BJ (cell line): ENCODE results near the gene ZEB2. TPM values are rescaled to one million over a fixed set of nuclear protein-coding genes. Genes with fewer than 3 reads are reported as not detected.

Source experiments
- CTCF ChIA-PET: fragments of 350-600 bp; formaldehyde crosslinking; extraction: SDS; loops from one replicate; lab custom pipeline; 2021; ENCODE audit warnings: antibody characterized with exemption, inconsistent platforms; lab: Yijun Ruan, JAX
- POLR2A ChIA-PET: fragments of 300-600 bp; sonication (Branson Sonifier 250); formaldehyde crosslinking; extraction: SDS; loops from one replicate; lab custom pipeline; 2021; ENCODE audit warnings: antibody characterized with exemption; lab: Charles Lee
- DNase-seq: peaks from one replicate; pipeline ENCODE4 v3.0.0-alpha.2; 2011; ENCODE audit warnings: low read depth
- H3K27me3 ChIP-seq: 2 replicates; pipeline ENCODE4 v1.6.0; 2011; ENCODE audit warnings: low read length; ENCODE audit not compliant: control insufficient read depth, insufficient read depth
- H3K36me3 ChIP-seq: 2 replicates; pipeline ENCODE4 v1.5.1; 2011; ENCODE audit warnings: low read length; ENCODE audit not compliant: control insufficient read depth, insufficient read depth
- H3K4me3 ChIP-seq: 2 replicates; pipeline ENCODE4 v1.5.1; 2011; ENCODE audit warnings: low read depth, mild to moderate bottlenecking, control low read depth, low read length
- polyA plus RNA-seq: library from polyadenylated mRNA; depleted of rRNA; stranded (reverse); fragments of >200 nt; gene quantifications from 2 replicates; pipeline ENCODE4 v1.2.3, GENCODE V29; 2011
- TF ChIP-seq, protein P1 (sequence below): IDR thresholded peaks from 2 replicates; pipeline ENCODE4 v1.5.1; 2011; ENCODE audit warnings: low read depth, mild to moderate bottlenecking, control low read depth, inconsistent platforms, low read length, moderate library complexity; ENCODE audit not compliant: insufficient read depth

ZEB2 gene
- polyA plus RNA-seq, 1 experiment: 60.2 TPM

DNA sequence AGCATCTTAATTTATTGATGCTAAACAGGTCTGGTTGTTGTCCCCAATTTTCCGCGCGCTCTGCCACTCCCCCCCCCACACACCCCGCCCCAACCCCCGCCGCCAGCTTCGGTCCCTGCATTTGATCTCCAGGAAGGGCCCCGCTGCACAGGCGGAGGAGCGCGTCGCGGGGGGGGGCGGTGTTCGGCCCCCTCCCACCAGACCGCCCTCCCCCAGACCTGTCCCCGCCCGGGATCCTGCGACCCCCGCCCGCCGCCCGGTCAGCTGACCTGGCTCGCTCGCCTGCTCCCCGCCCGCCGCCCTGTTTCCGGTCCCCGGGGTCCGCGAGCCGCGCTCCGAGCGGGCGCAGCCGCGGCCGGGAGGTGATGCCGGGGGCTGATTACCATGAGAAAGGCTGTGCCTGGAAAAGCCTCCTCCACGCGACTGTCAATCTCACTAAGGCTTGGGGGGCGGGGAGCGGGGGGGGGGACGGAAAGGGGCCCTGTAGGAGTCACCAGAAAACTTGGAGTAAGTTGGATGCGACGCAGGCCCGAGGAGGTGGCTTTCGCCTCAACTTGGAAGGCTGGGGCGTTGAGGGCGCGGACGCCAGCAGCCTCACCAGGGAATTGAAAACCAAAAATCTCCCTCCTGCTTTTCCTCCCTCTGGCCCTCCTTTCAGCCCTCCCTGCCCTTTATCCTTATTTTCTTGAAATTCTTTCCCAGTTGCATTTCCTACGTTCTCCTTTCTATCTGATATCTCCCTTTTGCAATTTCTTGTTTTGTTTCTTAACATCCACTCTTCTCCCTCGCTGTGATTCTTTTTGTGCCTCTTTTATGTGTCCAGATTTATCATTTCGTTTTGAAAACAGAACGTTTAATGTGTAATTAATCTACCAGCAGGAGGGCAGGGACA, 4.4 kb upstream of the ZEB2 start:
- TF ChIP-seq, protein P1, sequence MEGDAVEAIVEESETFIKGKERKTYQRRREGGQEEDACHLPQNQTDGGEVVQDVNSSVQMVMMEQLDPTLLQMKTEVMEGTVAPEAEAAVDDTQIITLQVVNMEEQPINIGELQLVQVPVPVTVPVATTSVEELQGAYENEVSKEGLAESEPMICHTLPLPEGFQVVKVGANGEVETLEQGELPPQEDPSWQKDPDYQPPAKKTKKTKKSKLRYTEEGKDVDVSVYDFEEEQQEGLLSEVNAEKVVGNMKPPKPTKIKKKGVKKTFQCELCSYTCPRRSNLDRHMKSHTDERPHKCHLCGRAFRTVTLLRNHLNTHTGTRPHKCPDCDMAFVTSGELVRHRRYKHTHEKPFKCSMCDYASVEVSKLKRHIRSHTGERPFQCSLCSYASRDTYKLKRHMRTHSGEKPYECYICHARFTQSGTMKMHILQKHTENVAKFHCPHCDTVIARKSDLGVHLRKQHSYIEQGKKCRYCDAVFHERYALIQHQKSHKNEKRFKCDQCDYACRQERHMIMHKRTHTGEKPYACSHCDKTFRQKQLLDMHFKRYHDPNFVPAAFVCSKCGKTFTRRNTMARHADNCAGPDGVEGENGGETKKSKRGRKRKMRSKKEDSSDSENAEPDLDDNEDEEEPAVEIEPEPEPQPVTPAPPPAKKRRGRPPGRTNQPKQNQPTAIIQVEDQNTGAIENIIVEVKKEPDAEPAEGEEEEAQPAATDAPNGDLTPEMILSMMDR: no peak
- DNase-seq: no peak
- POLR2A ChIA-PET: no interaction called here
- Histone ChIP-seq H3K27me3 (no peaks in the 10 kb centered on the region), H3K36me3 (no peaks in the 10 kb centered on the region), H3K4me3 (peak overlapping the region; percentile 49)
- CTCF ChIA-PET: interaction anchor here (0.6 to 0.9 kb wide), 3 partner anchors 12 to 996 kb away, joined by 3 to 5 read pairs (median 3); no protein-coding TSS in a partner anchor

DNA sequence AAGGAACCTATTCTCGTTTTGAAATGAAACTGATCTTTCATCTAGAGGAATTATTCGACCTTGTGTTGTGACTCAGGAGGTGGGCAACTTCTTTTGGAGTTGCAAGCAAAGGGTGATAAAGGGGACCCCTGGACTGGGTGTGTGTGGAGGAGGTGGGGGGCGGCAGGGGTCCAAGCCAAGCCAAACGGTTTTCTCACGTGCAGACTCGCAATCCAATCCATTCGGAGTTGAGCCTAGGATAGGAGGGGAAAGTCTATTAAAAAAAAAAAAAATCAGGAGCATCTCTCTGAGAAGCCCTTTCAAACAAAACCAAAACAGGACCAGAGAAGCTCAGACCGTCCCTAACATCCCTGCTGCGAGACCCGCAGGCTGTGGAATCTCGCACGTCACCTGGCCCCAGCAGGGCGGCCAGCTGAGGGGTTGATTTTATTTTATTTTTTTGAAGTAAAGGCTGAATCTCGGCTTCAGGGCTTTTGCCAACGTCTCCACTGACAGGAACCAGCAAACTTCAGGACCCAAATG, 3.7 kb upstream of the ZEB2 start:
- TF ChIP-seq, protein P1: no peak
- ChIA-PET POLR2A (interaction anchor here (0.6 kb wide), 1 partner anchor 166 kb away, joined by 6 read pairs; no protein-coding TSS in a partner anchor), CTCF (interaction anchor here (0.6 to 0.9 kb wide), 4 partner anchors 12 to 995 kb away, joined by 3 to 5 read pairs (median 3); no protein-coding TSS in a partner anchor)
- H3K27me3 ChIP-seq: no peaks in the 10 kb centered on the region
- no peaks in the 10 kb centered on the region for H3K36me3 ChIP-seq
- DNase-seq: no peak
- H3K4me3 ChIP-seq: peak overlapping the region; percentile 49

DNA sequence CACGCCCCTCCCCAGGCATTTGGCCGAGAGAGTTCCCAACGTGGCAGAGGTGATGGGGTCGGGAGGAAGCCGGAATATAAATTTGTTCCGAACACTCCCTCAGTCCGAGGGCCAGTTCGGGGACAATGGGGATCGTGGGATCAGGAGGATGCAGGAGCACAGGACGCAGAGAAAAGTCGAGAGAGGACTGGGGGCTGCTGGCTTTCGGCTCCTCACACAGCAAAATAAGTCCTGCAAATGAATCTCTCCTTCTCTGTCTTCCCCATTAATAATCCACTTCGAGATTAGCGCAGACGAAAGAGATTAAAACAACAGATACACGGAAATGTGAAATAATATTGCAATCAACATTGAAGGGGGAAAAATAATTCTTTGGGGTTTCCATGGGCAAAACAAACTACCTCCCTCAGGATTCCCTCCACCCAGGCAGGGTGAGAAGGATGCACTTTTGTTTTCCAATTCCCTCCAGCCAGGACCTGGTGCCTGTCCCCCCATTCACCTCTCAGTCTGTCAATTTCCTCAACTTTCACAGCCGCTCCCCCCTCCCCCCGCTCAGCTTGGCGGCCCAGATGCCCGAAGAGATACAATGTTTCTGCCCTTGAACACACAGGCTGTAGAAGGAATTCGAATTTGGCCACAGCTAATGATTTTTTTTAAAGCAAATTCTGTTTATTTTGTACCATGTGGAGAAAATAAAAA, 3.1 kb upstream of the ZEB2 start:
- peak overlapping the region; percentile 49 for H3K4me3 ChIP-seq
- CTCF ChIA-PET: interaction anchor here (0.7 to 2.2 kb wide), 4 partner anchors 13 to 1230 kb away, joined by 3 to 5 read pairs (median 4); no protein-coding TSS in a partner anchor
- no peaks in the 10 kb centered on the region for H3K27me3 ChIP-seq
- no peaks in the 10 kb centered on the region for H3K36me3 ChIP-seq
- POLR2A ChIA-PET: interaction anchor here (0.6 kb wide), 1 partner anchor 165 kb away, joined by 6 read pairs; no protein-coding TSS in a partner anchor
- DNase-seq: no peak
- TF ChIP-seq, protein P1: no peak

DNA sequence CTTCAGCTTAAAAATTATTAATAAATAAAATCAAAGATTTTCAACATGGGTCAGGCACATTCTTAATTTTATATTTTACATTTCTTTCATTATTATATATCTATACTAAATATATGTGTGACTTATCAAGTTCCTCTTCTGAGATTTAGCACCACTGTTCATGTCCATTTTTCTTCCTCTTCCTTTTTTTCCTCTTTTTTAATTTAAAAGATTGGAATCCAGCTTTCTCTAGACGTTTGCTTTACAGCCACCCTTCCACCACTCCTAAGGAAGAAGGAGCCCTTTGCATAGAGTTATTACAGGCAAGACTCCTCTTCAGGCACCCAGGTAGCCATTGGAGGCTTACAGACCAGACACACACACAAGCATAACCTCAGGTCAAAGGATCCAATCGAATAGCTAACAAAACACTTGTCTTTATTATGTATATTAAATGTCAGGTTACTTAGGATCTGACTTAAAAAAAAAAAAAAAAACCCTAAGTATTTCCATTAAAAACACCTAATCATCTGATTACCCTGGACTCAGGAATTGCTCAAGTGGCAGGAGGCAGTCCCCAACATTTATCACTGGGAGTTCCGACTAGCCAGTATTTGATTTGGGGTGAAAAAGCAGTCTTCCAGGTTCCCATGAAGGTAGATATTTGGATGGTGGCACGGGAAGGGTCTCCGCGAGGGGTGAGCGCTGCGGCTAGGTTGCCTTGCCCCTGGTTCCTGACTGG, 2.4 kb upstream of the ZEB2 start:
- ChIA-PET POLR2A (interaction anchor here (0.6 kb wide), 1 partner anchor 1723 kb away, joined by 3 read pairs; no protein-coding TSS in a partner anchor), CTCF (interaction anchor here (1.7 to 2.2 kb wide), 2 partner anchors 1229 to 1230 kb away, joined by 3 to 4 read pairs; no protein-coding TSS in a partner anchor)
- peak overlapping the region; percentile 49; the same call in 1 of the 2 replicates for H3K4me3 ChIP-seq
- no peaks in the 10 kb centered on the region for H3K36me3 ChIP-seq
- DNase-seq: no peak
- TF ChIP-seq, protein P1: no peak
- H3K27me3 ChIP-seq: no peaks in the 10 kb centered on the region
